DMS 273 treated with DMSO at 0.1 percent for 48 hours (cell line): ENCODE measurements around the gene HTR2C.
"Not testable (repeated sequence)": the region's sequence is repeated elsewhere in the genome, so short reads cannot be mapped to it uniquely, and the experiment has no call there.

Experiments
- DNase-seq: peaks from one replicate; lab custom pipeline; 2025; lab: John Stamatoyannopoulos, UW

The HTR2C gene

DNA sequence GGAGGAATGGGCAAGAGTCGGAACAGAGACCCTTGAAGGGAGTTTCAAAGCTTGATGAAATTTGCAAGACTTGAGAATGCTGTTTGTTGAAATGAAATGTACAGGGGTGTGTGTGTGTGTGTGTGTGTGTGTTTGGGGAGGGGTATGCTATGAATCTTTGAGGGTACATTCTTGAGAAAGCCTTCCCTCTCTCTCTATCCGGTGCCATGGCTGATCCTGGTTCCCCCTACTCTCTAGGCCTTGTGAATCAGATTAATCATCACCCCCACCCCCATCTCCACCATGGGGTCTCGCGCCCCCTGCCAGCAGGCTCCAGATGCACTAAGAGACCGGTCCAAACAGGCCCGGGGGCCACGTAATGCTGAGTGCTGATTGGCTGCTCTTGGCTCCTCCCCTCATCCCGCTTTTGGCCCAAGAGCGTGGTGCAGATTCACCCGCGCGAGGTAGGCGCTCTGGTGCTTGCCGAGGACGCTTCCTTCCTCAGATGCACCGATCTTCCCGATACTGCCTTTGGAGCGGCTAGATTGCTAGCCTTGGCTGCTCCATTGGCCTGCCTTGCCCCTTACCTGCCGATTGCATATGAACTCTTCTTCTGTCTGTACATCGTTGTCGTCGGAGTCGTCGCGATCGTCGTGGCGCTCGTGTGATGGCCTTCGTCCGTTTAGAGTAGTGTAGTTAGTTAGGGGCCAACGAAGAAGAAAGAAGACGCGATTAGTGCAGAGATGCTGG lies at the start of gene HTR2C:
TSS of gene HTR2C (plus strand) at position 441 of the 729 bp plus-strand sequence. CDS start 142,851 bp downstream, outside the sequence.
- DNase-seq = no peak

DNA sequence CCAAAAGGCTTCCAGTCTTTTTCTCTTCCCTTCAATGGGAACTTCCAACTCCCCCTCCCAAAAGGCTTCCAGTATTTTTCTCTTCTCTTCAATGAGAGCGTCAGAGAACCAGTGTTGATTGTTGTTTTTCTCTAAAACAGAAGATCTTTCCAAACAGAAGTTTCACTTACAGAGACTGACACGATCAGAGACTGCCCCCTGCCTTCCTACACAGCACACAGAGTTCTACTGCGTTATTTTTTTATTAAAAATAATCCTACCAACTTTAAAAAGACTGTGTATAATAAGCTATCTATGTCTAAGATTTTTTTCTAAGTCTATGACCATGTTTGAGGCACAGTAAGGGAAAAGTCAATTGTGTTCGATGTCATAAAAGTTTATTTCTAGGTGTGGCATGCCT lies 3.5 kb upstream of the HTR2C start:
- DNase-seq = no peak

DNA sequence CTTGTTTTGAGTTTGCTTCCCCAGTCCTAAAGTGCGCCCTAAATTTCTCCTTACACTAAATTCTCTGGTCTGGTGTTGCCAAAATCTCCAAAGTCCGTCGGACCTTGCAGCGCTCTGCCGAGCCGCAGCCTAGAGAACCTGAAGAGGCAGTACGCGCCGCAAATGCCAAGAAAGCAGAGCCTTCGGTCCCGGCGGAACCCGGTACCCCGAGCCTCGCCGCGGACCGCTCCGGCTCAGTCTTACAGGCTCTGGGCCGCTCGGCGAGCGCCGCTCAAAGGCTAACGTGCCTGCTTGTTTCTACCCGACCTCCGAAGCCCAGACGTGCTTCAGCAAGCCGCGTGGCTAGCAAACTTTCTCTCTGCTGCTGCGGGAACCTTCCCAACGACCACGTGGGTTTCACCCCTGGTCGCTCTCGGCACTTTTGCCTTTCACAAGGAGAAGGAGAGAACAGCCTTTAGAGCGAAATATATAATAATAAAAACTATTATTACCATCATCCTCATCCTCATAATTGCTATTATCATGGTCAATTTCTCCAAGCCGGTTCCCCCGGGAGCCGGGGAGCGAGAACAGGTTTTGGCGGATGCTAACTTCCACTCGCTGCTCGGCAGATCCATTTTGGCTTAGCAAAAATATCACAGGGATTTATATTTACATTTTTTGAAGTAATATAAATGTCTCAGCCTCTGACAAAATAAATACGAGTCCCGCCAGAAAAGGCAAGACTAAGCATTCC lies 2.2 kb upstream of the HTR2C start:
- DNase-seq = no peak

DNA sequence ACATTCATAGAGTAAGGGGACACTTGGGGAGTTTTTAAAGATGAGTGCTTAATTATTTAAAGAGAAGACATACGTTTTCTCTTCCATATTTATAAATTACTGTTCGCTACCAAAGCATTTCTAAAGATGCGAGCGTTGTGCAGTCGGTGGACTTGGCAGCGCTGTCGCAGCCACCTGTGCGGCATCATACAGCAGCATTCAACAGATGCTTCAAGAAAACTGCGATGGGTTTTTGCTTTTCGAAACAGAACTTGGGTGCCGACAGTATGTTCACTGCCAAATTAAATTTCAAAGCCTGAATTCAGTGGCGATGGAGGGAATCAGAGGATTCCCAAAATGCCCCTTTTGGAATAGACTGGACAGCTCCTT lies 1.6 kb upstream of the HTR2C start:
- no peak for DNase-seq

DNA sequence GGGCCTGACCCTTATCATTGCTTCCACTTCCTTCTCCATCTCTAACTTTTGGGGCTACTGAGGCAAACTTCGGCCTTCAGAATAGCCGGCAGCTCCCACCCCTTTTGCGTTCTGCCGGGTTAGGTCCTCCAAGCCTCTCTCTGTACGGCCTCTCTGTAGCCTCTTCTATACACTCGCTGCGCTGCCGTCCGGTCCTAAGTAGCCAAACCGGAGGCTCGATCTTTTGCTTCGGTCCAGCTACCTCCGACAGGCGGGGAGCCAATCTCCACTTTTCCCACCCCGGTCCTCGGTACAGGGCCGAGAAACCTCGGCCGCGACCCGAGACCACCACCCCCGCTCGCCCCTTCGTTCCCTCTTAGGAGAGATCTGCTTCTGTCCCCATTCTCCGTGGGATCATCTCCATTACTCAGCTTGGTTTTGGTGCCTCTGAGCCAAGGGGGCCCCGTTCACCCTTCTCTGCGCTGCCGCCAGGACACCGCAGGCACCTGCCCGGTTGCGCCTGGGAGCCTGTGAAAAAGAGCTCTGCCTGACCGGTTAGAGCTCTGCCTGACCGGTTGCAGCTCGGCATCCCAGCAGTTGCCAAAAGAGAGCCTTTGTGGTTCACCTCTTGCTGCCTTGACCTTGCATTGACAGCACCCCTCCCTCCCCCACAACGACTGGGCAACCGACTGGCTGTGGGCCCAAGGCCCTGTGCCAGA lies 1.0 kb upstream of the HTR2C start:
- no peak for DNase-seq

DNA sequence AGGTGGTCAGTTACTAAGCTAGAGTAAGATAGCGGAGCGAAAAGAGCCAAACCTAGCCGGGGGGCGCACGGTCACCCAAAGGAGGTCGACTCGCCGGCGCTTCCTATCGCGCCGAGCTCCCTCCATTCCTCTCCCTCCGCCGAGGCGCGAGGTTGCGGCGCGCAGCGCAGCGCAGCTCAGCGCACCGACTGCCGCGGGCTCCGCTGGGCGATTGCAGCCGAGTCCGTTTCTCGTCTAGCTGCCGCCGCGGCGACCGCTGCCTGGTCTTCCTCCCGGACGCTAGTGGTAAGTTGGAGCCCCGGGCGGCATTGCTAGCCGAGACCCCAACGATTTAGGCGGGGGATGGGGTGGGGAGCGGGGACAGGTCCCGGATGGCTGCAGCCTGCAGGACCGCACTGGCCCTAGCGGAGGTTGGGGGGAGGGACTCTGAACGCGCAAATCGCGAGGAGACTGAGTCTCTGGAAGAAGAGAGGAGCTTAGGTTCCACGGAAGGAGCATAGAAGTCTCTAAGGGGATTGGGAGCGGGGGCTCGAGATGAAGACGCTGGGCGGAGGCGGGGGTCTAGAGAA lies 573 bp downstream of the HTR2C start:
- DNase-seq = no peak

DNA sequence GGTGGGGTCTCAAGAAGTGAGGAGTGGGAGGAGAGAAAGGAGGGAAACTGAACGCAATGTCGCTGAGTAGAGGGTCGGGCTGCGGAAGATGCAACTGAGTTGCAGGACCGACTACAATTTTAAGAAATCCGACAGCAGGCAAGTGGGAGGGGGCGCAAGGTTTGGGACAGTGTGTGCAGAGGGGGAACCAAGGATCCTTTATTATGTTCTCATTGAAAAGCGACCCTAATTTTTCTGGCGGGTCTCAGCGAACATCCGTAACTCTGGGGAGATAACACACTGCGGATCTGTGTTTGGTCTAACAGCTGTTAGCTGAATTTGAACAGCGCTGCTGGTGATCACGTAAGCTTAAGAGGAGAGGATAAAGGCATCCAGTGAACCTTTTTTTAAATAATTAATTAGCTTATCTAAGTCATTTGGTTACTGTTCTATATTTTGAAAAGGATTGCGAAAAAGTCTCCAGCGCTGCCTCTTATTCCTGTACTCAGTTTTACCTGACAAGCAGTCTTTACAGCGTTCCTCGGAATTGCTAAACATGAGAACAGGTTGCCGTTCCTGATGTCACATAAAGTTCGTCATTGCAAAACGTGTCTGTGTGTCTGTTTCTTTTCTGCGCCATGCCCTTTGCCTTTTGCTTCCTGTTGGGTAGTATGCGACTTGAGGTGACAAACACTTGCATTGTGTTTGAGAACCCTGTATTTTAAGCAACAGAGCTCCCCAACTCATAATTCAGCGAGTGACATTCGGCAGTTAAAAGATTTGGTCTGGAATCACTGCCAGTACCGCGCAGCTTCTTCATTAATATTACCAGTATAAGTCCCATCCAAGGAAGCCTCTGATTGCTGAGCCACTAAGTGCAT lies 1.3 kb downstream of the HTR2C start:
- no peak for DNase-seq

DNA sequence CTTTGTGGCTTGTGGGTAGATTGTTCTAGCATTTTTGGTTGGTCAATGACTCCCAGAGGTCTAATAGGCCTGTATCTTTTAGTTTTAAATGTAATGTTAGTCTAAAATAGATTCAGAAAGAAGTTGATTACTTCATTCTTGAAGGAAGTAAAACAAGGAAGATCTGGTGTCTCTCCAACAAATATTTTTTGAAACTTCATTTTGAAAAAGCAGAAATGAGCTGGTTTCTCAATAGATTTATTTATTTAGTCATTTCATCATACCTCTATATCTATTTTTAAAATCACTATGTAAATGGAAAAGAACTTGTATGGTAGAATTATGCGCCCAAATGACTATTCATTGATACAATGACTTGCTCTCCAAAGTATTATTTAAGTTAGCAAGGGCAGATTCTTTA lies 7.2 kb downstream of the HTR2C start:
- no peak for DNase-seq

DNA sequence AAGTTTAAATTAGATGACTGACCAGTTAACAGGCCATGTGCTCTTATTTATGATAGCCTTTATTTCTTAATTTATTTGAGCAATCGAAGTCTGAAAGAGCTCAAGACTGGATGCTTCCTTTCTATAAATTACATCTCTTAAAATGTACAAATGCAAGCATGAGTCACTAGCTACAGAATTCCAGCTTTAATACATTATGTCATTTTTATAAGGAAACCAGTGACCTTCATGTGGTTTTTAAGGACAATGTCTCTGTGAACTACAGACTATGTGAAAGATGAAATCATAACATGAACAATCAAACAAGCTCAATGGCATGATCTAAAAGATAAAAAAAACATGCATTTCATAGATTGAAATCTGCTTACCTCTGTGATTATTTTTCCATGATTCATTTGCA lies 15.4 kb downstream of the HTR2C start:
- DNase-seq = no peak

DNA sequence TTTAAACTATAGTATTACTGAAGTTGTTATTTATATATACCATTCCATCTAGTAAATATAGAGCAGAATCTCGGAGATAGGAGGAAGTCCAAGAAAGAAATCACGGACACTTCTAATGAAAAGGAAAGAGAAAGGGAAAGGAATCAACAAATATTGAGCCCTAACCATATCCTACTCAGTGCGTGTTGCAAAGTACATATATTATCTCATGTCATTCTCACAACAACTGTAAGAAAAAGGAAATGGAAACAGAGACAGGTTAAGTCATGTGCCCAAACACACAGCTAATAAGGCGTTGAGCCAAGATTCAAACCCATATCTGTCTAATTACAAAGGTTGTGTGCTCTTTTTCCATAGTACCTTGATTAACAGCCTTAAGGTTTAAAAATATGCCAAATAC lies 16.0 kb downstream of the HTR2C start:
- DNase-seq = no peak

DNA sequence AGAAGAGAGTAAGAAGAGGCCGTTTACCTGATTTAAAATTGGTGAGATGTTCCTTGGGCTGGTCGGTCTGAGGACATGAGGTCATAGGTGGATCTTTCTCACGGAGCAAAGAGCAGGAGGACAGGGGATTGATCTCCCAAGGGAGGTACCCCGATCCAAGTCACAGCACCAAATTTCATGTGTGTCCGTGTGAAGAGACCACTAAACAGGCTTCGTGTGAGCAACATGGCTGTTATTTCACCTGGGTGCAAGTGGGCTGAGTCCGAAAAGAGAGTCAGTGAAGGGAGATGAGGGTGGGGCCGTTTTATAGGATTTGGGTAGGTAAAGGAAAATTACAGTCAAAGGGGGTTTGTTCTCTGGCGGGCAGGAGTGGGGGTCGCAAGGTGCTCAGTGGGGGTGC lies 22.7 kb downstream of the HTR2C start:
- DNase-seq = not testable (repeated sequence)

DNA sequence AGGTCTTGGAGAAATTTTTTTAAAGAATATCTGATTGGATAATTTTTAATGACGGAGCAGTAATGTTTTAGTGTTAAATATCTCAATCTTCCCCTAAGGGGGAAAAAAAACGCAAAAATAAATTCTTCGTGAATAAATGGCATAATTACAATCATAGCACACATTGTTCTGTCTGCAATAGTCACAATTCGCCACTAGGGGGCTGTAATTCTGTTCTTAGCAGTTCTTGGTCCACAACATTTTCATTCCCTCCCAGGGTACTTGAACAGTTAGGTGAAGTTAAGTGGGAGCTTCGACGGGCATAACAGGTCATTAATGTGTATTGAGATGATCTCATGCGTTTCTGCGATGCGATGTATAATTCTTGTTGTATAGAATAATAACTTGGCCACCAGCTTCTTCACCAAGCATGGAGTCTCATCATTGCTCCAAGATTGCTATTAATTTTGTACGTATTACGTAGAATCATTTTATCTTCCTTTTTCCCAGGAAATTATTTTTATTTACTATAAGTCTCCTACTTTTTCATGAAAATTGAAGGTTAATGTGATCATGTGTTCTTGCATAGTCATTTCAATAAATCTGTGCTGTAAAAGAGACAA lies 27.2 kb downstream of the HTR2C start:
- no peak for DNase-seq

DNA sequence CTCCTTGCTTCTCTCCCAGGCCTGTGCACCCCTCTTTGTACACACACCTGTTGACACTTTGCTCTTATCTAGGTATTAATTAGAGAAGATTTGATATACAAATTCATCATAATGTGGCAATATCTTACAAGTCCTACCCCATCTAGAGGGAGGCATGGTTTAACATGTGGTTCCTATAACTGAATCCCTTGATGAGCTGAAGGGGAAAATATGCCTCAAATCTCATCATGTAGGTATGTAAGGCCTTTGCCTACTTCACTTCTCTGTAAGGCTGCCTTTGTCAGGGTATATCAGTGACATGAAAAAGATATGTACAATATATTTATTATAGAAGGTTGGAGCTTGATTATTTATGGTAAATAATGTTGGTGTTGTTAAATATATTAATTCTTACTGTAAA lies 31.9 kb downstream of the HTR2C start:
- no peak for DNase-seq

DNA sequence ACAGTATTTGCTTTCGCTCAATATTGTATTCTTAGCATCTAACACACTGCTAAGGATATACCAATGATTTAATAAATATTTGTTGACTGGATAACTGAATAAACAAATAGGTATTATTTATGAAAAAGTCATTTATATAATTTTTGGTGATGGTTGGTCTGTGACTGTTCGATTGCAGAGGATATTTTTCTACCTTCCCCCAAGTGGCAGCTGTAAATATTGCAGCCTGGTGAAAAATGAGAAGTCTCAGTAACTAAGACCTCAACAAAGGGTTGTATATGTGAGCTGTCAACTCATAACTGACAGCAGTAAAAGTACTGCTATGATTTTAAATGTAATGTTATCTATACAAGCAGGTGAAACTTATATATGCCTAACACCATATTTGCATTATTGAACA lies 36.0 kb downstream of the HTR2C start:
- DNase-seq = no peak

DNA sequence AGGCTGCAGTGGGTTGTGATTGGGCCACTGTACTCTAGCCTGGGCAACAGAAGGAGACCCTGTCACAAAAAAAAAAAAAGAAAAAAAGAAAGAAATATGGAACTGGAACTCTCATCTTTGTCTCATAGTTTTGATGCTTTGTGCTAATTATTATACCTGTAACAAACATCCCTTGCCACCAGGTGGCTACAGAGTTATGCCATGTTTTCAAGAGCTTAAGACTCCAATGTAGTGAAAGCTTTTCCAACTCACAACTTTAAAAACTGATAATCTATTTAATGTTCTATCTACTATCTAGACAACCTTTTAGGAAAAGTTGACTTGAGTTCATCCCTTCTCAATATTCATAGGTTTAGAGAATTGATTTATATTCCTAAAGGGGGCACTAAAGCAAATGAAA lies 42.4 kb downstream of the HTR2C start:
- DNase-seq = no peak

DNA sequence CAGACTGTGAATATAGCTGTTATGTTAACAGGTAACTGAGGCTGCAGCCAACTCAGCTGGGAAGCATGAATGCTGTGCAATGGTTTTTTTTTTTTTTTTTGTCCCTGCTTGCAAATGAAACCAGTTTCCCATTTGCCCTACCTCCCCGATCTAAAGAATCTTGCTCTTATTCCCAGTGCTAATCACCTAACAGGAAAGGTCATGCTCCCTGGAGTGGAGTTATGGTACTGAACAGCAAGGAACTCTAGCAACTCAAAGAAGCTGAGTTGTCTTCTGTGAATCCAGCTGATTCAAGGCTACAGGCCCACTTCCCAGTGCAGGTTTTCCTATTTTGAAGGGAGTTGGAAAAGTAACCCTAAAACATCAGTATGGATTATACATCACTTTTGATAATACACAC lies 52.1 kb downstream of the HTR2C start:
- no peak for DNase-seq

DNA sequence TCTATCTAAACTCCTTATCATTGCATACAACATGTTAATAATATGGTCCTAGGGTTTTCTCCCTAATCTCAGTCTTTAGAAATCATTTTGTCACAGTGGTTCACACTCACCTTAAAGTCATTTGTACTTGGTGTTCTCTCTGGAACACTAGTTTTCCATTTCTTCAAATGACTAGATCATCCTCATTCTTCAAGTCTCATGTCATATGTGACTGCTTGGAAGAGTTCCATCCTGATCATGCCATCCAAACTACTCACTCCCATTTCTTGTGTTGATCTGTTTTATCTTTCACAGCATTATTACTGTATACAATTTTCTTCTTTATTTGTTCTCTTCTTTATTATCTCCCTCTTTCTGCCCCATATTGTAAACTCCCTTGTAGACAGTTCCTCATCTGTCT lies 66.5 kb downstream of the HTR2C start:
- DNase-seq = no peak

DNA sequence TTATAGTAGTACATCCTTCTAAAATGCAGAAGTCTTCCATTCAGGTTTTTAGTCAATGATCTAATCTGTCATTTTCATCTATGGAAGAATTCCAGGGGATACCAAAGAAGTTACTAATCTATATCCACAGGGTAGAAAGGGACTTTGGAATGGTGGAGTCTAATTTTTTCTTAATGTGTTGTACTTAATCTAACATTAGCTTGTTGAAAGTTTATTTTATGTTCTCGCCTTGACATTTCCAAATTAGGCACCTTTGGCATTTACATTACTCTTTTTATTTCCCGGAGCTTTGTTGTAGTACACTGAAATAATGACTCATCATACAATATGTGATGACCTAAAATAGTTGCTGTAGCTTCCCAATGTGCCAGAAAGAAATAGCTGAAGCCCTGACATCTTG lies 91.5 kb downstream of the HTR2C start:
- no peak for DNase-seq

DNA sequence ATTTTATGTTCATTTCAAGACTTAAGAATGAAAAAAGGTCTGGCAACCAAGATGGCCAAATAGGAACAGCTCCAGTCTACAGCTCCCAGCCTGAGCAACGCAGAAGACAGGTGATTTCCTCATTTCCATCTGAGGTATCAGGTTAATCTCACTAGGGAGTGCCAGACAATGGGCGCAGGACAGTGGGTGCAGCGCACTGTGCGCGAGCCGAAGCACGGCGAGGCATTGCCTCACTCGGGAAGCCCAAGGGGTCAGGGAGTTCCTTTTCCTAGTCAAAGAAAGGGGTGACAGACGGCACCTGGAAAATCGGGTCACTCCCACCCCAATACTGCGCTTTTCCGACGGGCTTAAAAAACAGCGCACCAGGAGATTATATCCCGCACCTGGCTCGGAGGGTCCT lies 116.6 kb downstream of the HTR2C start:
- not testable (repeated sequence) for DNase-seq

DNA sequence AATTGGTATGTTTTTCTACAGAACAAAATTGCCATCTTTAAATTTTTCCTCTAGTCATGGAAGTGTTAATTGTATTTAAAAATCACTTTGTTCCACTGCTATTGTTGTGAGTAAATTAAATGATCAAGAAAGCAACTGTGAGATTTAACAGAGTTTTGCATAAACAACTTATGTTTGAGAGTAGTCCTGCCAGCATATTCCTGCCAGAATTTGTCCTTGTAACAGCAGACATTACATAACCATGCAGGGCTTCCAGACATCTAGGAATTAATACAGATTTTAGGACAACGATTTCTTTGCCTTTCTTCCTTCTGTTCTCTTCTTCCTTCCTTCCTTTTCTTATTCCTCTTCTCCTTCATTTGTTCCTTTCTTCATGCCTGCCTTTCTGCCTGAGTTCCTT lies 125.5 kb downstream of the HTR2C start:
- no peak for DNase-seq

DNA sequence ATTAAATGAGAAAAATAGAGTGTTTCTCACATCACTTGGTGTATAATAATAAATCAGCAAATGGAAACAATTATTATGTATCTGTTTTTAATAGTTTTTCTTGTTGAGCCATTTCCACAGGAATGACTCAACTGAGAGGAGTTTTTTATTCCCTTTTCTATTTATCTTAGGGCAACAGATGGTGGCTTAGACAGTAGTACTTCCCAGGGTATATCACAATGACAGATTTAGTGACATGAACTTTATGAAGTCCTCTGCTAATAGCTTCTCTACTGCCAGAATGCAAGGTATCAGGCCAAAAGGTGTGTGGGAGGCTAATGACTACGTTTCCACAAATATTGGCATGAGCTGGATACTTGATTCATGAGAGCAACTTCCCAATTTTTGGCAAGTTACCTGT lies 126.7 kb downstream of the HTR2C start:
- no peak for DNase-seq

DNA sequence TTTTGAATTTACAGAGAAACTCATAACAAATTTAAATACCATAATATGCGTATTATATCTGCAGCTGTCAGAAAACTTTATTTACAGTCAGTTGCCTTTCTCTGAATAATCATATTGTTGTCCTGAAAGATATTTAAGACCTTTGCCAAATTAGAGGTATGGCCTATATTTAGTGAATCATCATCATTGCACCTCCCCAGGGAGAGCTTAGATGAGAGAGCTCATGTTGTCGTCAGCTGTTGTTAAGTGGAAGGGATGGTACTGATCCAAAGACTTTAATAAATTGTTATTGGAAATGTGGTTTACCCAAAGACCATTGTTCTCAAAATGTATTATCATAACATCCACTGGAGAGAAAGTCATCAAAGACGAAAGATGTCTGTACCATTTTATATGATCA lies 128.6 kb downstream of the HTR2C start:
- no peak for DNase-seq
